WTC11 (cell line): ENCODE data around the gene ZNF81. TPM values are rescaled to one million over a fixed set of nuclear protein-coding genes. Genes with fewer than 3 reads are reported as not detected.

Experiments used
- ATAC-seq: fragments of 200-7000 bp; cut with Tn5 transposase; 2 replicates; pipeline ENCODE4 v1.10.0; 2021; ENCODE audit warnings: mild to moderate bottlenecking, moderate library complexity
- CTCF ChIA-PET: fragments of 300-600 bp; sonication (Branson Sonifier 250); formaldehyde crosslinking; loops from one replicate; lab custom pipeline; 2021; ENCODE audit warnings: antibody characterized with exemption; lab: Charles Lee
- POLR2A ChIA-PET: fragments of 350-600 bp; sonication (Branson Sonifier 250); formaldehyde crosslinking; loops from one replicate; lab custom pipeline; 2021; ENCODE audit warnings: antibody characterized with exemption; lab: Charles Lee
- DNase-seq: peaks from one replicate; pipeline ENCODE4 v3.0.0; 2021; ENCODE audit warnings: low spot score
- H3K27ac Mint-ChIP-seq: 2 replicates; pipeline ENCODE4 v1.8.0; 2021; ENCODE audit warnings: mixed read lengths
- H3K27me3 Mint-ChIP-seq: 2 replicates; pipeline ENCODE4 v1.8.0; 2021; ENCODE audit warnings: low read depth, mild to moderate bottlenecking, moderate library complexity, mixed read lengths
- H3K36me3 Mint-ChIP-seq: 2 replicates; pipeline ENCODE4 v1.8.0; 2021; ENCODE audit warnings: mixed read lengths
- H3K4me1 Mint-ChIP-seq: 2 replicates; pipeline ENCODE4 v1.8.0; 2022; ENCODE audit warnings: mixed read lengths
- H3K4me3 Mint-ChIP-seq: 2 replicates; pipeline ENCODE4 v1.8.0; 2021; ENCODE audit warnings: mild to moderate bottlenecking, moderate library complexity, mixed read lengths
- H3K9me3 Mint-ChIP-seq: 2 replicates; pipeline ENCODE4 v1.8.0; 2021; ENCODE audit warnings: mixed read lengths
- AR ChIP-seq: fragments of 250-450 bp; sonication (Bioruptor Pico); IDR thresholded peaks from 2 replicates; pipeline ENCODE4 v1.9.0; 2021; ENCODE audit warnings: mild to moderate bottlenecking
- E2F4 ChIP-seq: sonication (generic); formaldehyde crosslinking; IDR thresholded peaks from 2 replicates; pipeline ENCODE4 v1.8.1; 2022; ENCODE audit warnings: low read depth, mild to moderate bottlenecking, moderate library complexity, missing genetic modification reagents, borderline replicate concordance
- ERG ChIP-seq: fragments of 250-450 bp; sonication (Bioruptor Pico); IDR thresholded peaks from 2 replicates; pipeline ENCODE4 v1.8.0; 2021; ENCODE audit warnings: mild to moderate bottlenecking
- JAZF1 ChIP-seq: fragments of 250-450 bp; sonication (Bioruptor Pico); IDR thresholded peaks from 2 replicates; pipeline ENCODE4 v1.9.0; 2021; ENCODE audit warnings: moderate library complexity, mild to moderate bottlenecking, inconsistent platforms
- MAX ChIP-seq: sonication (generic); formaldehyde crosslinking; IDR thresholded peaks from 2 replicates; pipeline ENCODE4 v1.8.0; 2022; ENCODE audit warnings: mild to moderate bottlenecking, missing genetic modification reagents
- MXD4 ChIP-seq: fragments of 250-450 bp; sonication (Bioruptor Pico); IDR thresholded peaks from 2 replicates; pipeline ENCODE4 v1.8.0; 2021; ENCODE audit warnings: mild to moderate bottlenecking, moderate library complexity, borderline replicate concordance
- NFE2L1 ChIP-seq: sonication (generic); formaldehyde crosslinking; IDR thresholded peaks from 2 replicates; pipeline ENCODE4 v1.8.1; 2023; ENCODE audit warnings: missing genetic modification reagents
- NR1H2 ChIP-seq: sonication (generic); formaldehyde crosslinking; IDR thresholded peaks from 2 replicates; pipeline ENCODE4 v1.9.0; 2021; ENCODE audit warnings: mild to moderate bottlenecking, moderate library complexity, missing genetic modification reagents
- NR3C1 ChIP-seq: sonication (generic); formaldehyde crosslinking; conservative IDR thresholded peaks from 2 replicates; pipeline ENCODE4 v1.8.1; 2023; ENCODE audit warnings: low read depth, mild to moderate bottlenecking, missing genetic modification reagents
- PREB ChIP-seq: sonication (generic); formaldehyde crosslinking; IDR thresholded peaks from 2 replicates; pipeline ENCODE4 v1.8.1; 2022; ENCODE audit warnings: mild to moderate bottlenecking, missing genetic modification reagents, moderate library complexity, borderline replicate concordance
- PRRX2 ChIP-seq: fragments of 250-450 bp; sonication (Bioruptor Pico); IDR thresholded peaks from 2 replicates; pipeline ENCODE4 v1.8.0; 2021; ENCODE audit warnings: mild to moderate bottlenecking
- RORB ChIP-seq: fragments of 250-450 bp; sonication (Bioruptor Pico); IDR thresholded peaks from 2 replicates; pipeline ENCODE4 v1.9.0; 2021; ENCODE audit warnings: mild to moderate bottlenecking
- ZMAT4 ChIP-seq: fragments of 250-450 bp; sonication (Bioruptor Pico); IDR thresholded peaks from 2 replicates; pipeline ENCODE4 v1.9.0; 2021; ENCODE audit warnings: mild to moderate bottlenecking
- ZNF138 ChIP-seq: sonication (generic); formaldehyde crosslinking; conservative IDR thresholded peaks from 2 replicates; pipeline ENCODE4 v1.8.1; 2022; ENCODE audit warnings: mild to moderate bottlenecking, moderate library complexity, missing genetic modification reagents
- ZNF281 ChIP-seq: sonication (generic); formaldehyde crosslinking; IDR thresholded peaks from 2 replicates; pipeline ENCODE4 v1.8.0; 2023; ENCODE audit warnings: mild to moderate bottlenecking, missing genetic modification reagents
- total RNA-seq: library from RNA; stranded (reverse); gene quantifications from 3 replicates; pipeline ENCODE4 v1.2.3, GENCODE V29; 2021

The ZNF81 gene
- total RNA-seq, 1 experiment from 2014 or later, result 12.0 TPM

GRCh38 chrX:47879463-47879862 lies 42.8 kb downstream of the ZNF81 start (continued):
- TF ChIP-seq PREB (CRISPR knock-in tag) (no peak), NFE2L1 (CRISPR knock-in tag) (no peak)

- no peaks in the 10 kb centered on the region; the same call in 1 of the 2 replicates for H3K27me3 Mint-ChIP-seq
- peaks cover 43% of the 10 kb centered on the region for H3K36me3 Mint-ChIP-seq
- H3K4me1 Mint-ChIP-seq, result no peaks in the 10 kb centered on the region; the same call in 1 of the 2 replicates
- H3K4me3 Mint-ChIP-seq, result no peak overlapping the region
- no peak overlapping the region for H3K27ac Mint-ChIP-seq
- ATAC-seq (no peak), DNase-seq (no peak)
- H3K9me3 Mint-ChIP-seq, result peaks cover 23% of the 10 kb centered on the region
- ChIA-PET CTCF (no interaction called here), POLR2A (no interaction called here)
- TF ChIP-seq E2F4 (CRISPR knock-in tag), result no peak
- no peak for TF ChIP-seq ZMAT4 (CRISPR knock-in tag)
- TF ChIP-seq MAX (CRISPR knock-in tag), result no peak
- TF ChIP-seq ERG (CRISPR knock-in tag), result no peak
- no peak for TF ChIP-seq JAZF1 (CRISPR knock-in tag)
- no peak for TF ChIP-seq AR
- TF ChIP-seq RORB (CRISPR knock-in tag), result no peak
- no peak for TF ChIP-seq ZNF138 (CRISPR knock-in tag)
- TF ChIP-seq MXD4 (CRISPR knock-in tag), result no peak
- no peak for TF ChIP-seq PRRX2 (CRISPR knock-in tag)
- no peak for TF ChIP-seq NR3C1 (CRISPR knock-in tag)
- TF ChIP-seq NR1H2 (CRISPR knock-in tag), result no peak
- no peak for TF ChIP-seq ZNF281 (CRISPR knock-in tag)
- TF ChIP-seq, all 79 proteins: peak for 0
Observed at GRCh38 chrX:47880927-47881326, 44.2 kb downstream of the ZNF81 start.
